D721Med (cell line): Measurements from ENCODE around the gene BABAM1.

Experiments used
- DNase-seq: peaks from one replicate; pipeline ENCODE4 v3.0.0; 2011; ENCODE audit warnings: low spot score; ENCODE audit not compliant: insufficient read length
- FAIRE-seq: peaks from 2 replicates; lab custom pipeline; 2011; peaks lifted over from hg19 to GRCh38; lab: Jason Lieb, UNC
- TF ChIP-seq, protein P1 (sequence below): IDR thresholded peaks from 2 replicates; pipeline ENCODE4 v1.5.1; 2012; ENCODE audit warnings: mild to moderate bottlenecking, control low read depth; ENCODE audit not compliant: insufficient read depth; ENCODE audit errors: missing control alignments

The BABAM1 gene

GRCh38 chr19:17266975-17267788 lies at the start of gene BABAM1:
Gene BABAM1 (plus strand): TSS chr19:17267443. CDS start chr19:17268807, 1,364 bp downstream.
- TF ChIP-seq, protein P1, sequence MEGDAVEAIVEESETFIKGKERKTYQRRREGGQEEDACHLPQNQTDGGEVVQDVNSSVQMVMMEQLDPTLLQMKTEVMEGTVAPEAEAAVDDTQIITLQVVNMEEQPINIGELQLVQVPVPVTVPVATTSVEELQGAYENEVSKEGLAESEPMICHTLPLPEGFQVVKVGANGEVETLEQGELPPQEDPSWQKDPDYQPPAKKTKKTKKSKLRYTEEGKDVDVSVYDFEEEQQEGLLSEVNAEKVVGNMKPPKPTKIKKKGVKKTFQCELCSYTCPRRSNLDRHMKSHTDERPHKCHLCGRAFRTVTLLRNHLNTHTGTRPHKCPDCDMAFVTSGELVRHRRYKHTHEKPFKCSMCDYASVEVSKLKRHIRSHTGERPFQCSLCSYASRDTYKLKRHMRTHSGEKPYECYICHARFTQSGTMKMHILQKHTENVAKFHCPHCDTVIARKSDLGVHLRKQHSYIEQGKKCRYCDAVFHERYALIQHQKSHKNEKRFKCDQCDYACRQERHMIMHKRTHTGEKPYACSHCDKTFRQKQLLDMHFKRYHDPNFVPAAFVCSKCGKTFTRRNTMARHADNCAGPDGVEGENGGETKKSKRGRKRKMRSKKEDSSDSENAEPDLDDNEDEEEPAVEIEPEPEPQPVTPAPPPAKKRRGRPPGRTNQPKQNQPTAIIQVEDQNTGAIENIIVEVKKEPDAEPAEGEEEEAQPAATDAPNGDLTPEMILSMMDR = no peak
- DNase-seq (peak; percentile 92), FAIRE-seq (no peak)

DNA sequence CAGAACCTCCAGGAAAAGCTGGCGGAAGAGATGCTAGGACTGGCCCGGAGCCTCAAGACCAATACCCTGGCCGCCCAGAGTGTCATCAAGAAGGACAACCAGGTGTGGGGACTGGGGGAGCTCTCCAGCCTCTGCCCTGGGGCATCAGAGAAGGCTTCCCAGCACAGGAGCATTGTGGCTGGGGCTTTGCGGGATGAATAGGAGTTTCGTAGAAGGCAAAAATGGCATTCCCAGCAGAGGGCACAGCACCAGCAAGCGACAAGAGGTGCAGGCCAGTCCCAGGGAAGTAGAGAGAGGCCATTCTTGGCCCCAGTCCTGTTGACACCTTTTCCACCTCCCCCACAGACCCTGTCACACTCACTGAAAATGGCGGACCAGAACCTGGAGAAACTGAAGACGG lies 48.0 kb upstream of the BABAM1 start:
- FAIRE-seq (no peak), DNase-seq (no peak)
- TF ChIP-seq, protein P1 = no peak

GRCh38 chr19:17220207-17220758 lies 47.0 kb upstream of the BABAM1 start:
- TF ChIP-seq, protein P1 = no peak
- FAIRE-seq = no peak
- no peak for DNase-seq

- TF ChIP-seq, protein P1 = no peak
- FAIRE-seq (no peak), DNase-seq (no peak)
Observed at GRCh38 chr19:17225053-17225452, 42.2 kb upstream of the BABAM1 start.

DNA sequence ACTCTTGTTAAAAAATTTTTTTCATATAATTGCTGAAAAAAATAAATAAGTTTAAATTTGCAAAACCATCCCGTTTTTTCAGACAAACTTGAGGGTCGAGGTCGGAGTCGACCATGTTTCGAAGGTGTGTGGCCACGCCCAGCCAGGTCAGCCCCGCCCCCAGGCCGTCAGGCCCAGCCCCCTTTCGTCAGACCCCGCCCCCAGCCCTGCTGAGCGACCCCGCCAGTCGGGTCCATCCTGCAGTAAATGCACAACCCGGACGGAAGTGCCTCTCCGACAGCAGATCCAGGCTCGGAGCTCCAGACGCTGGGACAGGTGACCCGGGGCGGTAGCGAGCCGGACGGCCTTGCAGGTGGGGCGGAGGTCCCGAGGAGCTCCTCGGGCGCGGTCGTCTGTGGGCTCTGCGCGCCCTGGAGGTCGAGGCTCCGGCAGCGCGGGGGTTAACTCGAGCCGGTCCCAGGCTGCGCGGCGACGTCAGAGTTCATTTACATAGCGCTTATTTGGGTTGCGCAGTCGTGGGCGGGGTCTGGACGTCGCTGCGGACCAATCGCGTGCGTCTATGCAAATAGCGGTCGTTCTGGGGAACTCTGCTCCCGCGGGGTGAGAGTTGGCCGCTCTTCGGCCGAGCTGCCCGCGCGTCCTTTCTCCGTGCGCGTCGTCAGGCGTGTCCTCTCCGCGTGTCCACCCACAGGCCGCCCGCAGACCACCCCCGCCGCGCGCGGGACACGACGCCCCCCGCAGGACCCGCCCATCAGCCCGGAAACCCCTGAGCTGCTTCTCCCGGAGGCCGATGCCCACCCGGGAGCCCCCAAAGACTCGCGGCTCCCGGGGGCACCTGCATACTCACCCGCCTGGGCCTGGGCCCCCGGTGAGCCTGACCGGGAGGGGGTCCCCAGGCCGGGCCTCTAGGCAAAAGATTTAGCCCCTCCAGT lies 41.0 kb upstream of the BABAM1 start, which contains the start of gene OCEL1:
OCEL1 (plus strand) TSS at position 225 of the 932 bp plus-strand sequence; CDS start at position 247, 22 bp downstream.
- TF ChIP-seq, protein P1 = no peak
- FAIRE-seq (no peak), DNase-seq (peak; percentile 85)

GRCh38 chr19:17227798-17228367 lies 39.4 kb upstream of the BABAM1 start:
- TF ChIP-seq, protein P1 = no peak
- no peak for DNase-seq
- FAIRE-seq = no peak
